ENCODE measurements around the gene KCNG2. TPM values are rescaled to one million over a fixed set of nuclear protein-coding genes. Genes with fewer than 3 reads are reported as not detected.

KCNG2 gene
- total RNA-seq, 1 donor from 2014 or later = not detected

GRCh38 chr18:79917853-79918614 is 120.3 kb downstream of the KCNG2 start:
- no peak overlapping the region for H3K27ac Mint-ChIP-seq
- no peaks in the 10 kb centered on the region for H3K4me1 Mint-ChIP-seq (ENCODE audit: low read depth)
- no peaks in the 10 kb centered on the region for H3K27me3 Mint-ChIP-seq
- DNase-seq (ENCODE audit: low spot score, unreplicated experiment) = no peak
- peaks cover 3% of the 10 kb centered on the region for H3K9me3 Mint-ChIP-seq (ENCODE audit: low read depth)
- H3K4me3 Mint-ChIP-seq (ENCODE audit: low read depth) = no peak overlapping the region
- peaks cover 41% of the 10 kb centered on the region for H3K36me3 Mint-ChIP-seq (ENCODE audit: insufficient read depth)
- TF ChIP-seq, protein P1, sequence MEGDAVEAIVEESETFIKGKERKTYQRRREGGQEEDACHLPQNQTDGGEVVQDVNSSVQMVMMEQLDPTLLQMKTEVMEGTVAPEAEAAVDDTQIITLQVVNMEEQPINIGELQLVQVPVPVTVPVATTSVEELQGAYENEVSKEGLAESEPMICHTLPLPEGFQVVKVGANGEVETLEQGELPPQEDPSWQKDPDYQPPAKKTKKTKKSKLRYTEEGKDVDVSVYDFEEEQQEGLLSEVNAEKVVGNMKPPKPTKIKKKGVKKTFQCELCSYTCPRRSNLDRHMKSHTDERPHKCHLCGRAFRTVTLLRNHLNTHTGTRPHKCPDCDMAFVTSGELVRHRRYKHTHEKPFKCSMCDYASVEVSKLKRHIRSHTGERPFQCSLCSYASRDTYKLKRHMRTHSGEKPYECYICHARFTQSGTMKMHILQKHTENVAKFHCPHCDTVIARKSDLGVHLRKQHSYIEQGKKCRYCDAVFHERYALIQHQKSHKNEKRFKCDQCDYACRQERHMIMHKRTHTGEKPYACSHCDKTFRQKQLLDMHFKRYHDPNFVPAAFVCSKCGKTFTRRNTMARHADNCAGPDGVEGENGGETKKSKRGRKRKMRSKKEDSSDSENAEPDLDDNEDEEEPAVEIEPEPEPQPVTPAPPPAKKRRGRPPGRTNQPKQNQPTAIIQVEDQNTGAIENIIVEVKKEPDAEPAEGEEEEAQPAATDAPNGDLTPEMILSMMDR (IDR thresholded peaks at IDR 0.05; ENCODE audit: unreplicated experiment) = no peak

DNA sequence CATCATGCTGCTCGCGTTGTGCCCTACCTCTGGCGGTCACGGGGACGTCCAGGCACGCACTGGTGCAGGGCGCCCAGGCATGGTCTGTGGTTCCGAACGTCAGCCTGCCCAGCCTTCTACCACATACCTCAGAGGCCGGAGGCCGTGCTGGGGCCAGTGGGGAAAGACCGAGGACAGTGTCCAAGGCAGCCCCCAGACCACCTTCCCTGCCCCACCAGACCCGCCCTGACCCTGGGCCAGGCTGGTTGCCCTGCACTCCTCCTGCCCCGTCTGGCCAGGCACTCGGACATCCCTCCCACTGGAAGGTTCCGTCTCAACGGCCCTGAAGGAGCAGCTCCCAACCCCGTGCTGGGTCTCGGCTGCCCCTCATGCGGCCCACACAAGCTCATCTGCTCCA is 120.9 kb downstream of the KCNG2 start:
- DNase-seq (ENCODE audit: low spot score, unreplicated experiment) = no peak
- H3K4me3 Mint-ChIP-seq (ENCODE audit: low read depth) = no peak overlapping the region
- peaks cover 40% of the 10 kb centered on the region for H3K36me3 Mint-ChIP-seq (ENCODE audit: insufficient read depth)
- TF ChIP-seq, protein P1 (IDR thresholded peaks at IDR 0.05; ENCODE audit: unreplicated experiment) = no peak
- H3K9me3 Mint-ChIP-seq (ENCODE audit: low read depth) = peaks cover 3% of the 10 kb centered on the region
- no peaks in the 10 kb centered on the region for H3K4me1 Mint-ChIP-seq (ENCODE audit: low read depth)
- H3K27ac Mint-ChIP-seq = no peak overlapping the region
- no peaks in the 10 kb centered on the region for H3K27me3 Mint-ChIP-seq

DNA sequence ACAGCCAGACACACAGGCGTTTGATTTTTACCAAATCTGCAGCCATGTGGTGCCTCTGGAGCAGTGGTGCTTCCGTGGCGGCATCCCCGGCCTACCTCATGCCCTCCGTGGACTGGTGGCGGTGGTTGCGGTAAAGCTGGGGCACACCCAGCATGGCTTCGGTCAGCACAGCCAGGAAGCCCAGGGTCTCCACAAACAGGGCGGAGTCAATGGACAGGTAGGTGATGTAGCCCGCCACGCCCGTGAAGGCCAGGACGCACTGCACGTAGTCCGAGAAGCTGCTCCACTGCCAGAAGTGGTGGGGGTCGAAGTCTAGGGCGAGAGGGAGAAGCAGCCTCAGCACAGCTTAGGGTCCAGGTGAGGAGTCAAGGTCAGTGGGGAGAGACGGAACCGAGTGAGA is 121.4 kb downstream of the KCNG2 start:
- no peak overlapping the region for H3K4me3 Mint-ChIP-seq (ENCODE audit: low read depth)
- no peaks in the 10 kb centered on the region for H3K27me3 Mint-ChIP-seq
- peaks cover 42% of the 10 kb centered on the region for H3K36me3 Mint-ChIP-seq (ENCODE audit: insufficient read depth)
- TF ChIP-seq, protein P1 (IDR thresholded peaks at IDR 0.05; ENCODE audit: unreplicated experiment) = no peak
- no peak overlapping the region for H3K27ac Mint-ChIP-seq
- peaks cover 3% of the 10 kb centered on the region for H3K9me3 Mint-ChIP-seq (ENCODE audit: low read depth)
- DNase-seq (ENCODE audit: low spot score, unreplicated experiment) = peak; percentile 6
- H3K4me1 Mint-ChIP-seq (ENCODE audit: low read depth) = no peaks in the 10 kb centered on the region

DNA sequence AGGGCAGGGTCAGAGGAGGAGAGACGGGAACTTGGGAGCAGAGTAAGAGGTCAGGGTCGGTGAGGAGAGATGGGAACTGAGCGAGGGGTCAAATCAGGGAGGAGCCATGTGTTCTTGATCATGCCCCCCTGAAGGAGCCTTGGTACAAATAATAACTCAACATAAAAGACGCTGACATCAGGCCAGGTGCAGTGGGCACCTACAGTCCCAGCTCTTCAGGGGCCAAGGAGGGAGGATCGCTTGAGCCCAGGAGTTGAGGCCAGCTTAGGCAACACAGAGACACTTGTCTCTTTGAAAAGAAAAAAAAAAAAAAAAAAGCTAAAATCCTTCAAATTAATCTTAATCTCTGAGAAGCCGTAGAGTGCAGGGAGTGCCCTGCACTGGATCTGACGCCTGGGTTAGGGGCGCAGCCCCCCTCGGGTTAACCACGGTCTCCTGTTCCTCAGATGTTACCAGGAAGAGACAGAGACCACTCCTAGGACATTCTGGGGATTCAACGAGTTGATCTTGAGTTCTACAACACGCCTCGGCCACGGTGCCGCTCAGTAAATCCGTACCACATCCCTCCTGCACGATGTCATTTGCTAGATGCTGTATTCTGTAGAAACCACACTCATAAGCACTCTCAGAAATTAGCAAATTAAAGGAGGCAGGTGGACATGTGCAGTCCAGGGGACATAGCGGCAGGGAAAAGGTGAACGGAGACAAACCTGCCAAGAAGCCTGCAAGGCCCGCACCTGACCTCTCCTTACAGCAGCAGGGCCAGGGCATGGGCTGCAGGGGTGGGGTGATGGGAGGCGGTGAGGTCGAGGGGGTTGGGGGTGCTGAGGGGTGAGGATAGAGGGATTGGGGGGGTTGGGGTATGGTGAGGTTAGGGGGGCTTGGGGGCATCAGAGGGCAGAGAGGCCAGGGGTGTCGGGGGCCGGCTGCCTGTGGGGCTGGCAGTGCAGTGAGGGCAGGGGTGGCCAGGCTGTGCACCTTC is 124.5 kb downstream of the KCNG2 start:
- no peaks in the 10 kb centered on the region for H3K9me3 Mint-ChIP-seq (ENCODE audit: low read depth)
- no peak overlapping the region for H3K4me3 Mint-ChIP-seq (ENCODE audit: low read depth)
- TF ChIP-seq, protein P1 (IDR thresholded peaks at IDR 0.05; ENCODE audit: unreplicated experiment) = no peak
- H3K4me1 Mint-ChIP-seq (ENCODE audit: low read depth) = no peaks in the 10 kb centered on the region
- H3K36me3 Mint-ChIP-seq (ENCODE audit: insufficient read depth) = peaks cover 22% of the 10 kb centered on the region
- no peak overlapping the region for H3K27ac Mint-ChIP-seq
- no peaks in the 10 kb centered on the region for H3K27me3 Mint-ChIP-seq
- DNase-seq (ENCODE audit: low spot score, unreplicated experiment) = no peak

- TF ChIP-seq, protein P1 (IDR thresholded peaks at IDR 0.05; ENCODE audit: unreplicated experiment) = no peak
- Mint-ChIP-seq H3K27me3 (no peaks in the 10 kb centered on the region), H3K4me3 (ENCODE audit: low read depth) (no peak overlapping the region), H3K4me1 (ENCODE audit: low read depth) (no peaks in the 10 kb centered on the region), H3K36me3 (ENCODE audit: insufficient read depth) (peaks cover 18% of the 10 kb centered on the region), H3K9me3 (ENCODE audit: low read depth) (no peaks in the 10 kb centered on the region), H3K27ac (no peak overlapping the region)
- DNase-seq (ENCODE audit: low spot score, unreplicated experiment) = no peak
These were observed 125.3 kb downstream of the KCNG2 start for GRCh38 chr18:79922971-79923411.
